Coronary artery (tissue), 2 donors: ENCODE measurements around the gene ADD3.

ENCODE experiments used
- DNase-seq: peaks from one replicate; pipeline ENCODE4 v3.0.0-alpha.2; 2017; ENCODE audit warnings: low spot score
- H3K27ac ChIP-seq, 2 donors: fragments of 200-600 bp; sonication (generic); one replicate each; pipeline ENCODE4 v1.5.1; 2016 to 2019
- H3K4me3 ChIP-seq: fragments of 200-600 bp; sonication (generic); 2 replicates; pipeline ENCODE4 v1.5.1; 2016; ENCODE audit warnings: mild to moderate bottlenecking, moderate library complexity
- TF ChIP-seq, protein P1 (sequence below): fragments of 200-600 bp; sonication (generic); IDR thresholded peaks from one replicate; pipeline ENCODE4 v1.5.1; 2019; ENCODE audit warnings: antibody characterized with exemption

The ADD3 gene

DNA sequence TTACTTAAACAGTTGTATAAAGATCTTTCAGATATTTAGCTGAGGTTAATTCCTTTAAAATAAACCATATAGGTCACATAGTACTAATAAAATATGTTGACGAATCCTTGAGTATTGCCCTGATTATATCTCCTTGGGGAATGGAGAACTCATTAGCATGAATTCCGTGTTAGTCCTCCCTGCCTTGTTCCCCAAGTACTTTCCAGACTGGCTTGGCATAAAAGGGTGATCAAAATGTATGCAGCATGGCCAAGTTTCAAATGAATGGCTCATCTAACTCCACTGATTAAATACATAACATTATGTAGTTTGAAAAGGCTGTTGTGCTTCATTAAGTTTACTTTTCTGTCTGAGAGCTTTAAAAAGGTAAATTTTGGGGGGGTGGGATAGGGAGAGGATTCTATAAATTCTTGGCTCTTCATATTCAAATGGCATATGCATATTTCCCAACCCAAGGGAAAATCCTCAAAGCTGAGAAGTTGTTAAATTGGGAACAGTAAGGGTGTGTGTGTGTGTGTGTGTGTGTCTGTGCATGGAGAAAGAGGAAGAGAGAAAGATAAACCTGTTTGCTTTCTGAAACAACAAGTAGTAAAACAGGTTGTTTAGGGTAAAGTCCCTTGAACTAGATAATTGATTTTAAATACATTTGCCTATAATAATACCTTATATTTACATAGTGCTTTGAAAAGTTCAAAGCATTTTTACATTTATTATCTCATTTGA lies 4.8 kb upstream of the ADD3 start:
- TF ChIP-seq, protein P1, sequence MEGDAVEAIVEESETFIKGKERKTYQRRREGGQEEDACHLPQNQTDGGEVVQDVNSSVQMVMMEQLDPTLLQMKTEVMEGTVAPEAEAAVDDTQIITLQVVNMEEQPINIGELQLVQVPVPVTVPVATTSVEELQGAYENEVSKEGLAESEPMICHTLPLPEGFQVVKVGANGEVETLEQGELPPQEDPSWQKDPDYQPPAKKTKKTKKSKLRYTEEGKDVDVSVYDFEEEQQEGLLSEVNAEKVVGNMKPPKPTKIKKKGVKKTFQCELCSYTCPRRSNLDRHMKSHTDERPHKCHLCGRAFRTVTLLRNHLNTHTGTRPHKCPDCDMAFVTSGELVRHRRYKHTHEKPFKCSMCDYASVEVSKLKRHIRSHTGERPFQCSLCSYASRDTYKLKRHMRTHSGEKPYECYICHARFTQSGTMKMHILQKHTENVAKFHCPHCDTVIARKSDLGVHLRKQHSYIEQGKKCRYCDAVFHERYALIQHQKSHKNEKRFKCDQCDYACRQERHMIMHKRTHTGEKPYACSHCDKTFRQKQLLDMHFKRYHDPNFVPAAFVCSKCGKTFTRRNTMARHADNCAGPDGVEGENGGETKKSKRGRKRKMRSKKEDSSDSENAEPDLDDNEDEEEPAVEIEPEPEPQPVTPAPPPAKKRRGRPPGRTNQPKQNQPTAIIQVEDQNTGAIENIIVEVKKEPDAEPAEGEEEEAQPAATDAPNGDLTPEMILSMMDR: no peak
- no peak for DNase-seq
- H3K27ac ChIP-seq: no peak overlapping the region
- no peak overlapping the region for H3K4me3 ChIP-seq

DNA sequence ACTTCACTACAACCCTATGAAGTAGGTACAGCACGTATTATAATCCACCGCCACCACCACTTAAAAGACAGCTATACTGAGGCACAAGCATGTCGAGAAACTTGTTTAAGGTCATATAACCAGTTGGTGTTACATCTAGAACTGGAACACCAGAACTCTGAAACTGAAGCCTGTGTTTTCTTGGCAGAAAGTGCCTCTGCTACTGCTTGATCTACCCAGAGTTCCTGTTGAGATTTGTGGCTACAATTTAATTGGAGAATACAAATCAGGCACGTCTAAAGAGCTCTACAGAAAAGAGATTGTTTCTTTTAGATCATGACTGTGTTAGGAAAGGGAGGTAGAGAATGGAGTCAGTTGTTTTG lies 4.3 kb upstream of the ADD3 start:
- H3K27ac ChIP-seq: no peak overlapping the region
- no peak for DNase-seq
- H3K4me3 ChIP-seq: no peak overlapping the region
- TF ChIP-seq, protein P1: no peak

DNA sequence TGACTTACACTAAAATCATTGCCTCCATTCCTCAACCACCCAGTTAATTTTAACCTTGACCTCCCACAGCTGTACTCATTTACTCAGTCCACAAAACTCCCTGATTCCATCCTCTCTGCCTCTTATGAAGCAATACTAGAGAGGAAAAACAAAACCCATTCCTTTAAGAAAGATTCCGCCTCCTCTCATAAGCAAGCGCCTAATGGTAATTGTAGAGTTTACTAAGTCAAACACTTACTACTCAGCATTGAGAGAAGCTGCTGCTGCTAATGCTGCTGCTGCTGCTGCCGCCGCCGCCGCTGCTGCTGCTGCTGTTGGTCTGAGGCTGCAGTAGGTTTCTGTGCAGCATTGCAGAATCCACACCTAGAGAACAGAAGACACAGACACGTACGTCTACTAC lies 2.1 kb upstream of the ADD3 start:
- peak overlapping the region in 1 of 2 donors; percentile 95 for H3K27ac ChIP-seq
- no peak for DNase-seq
- H3K4me3 ChIP-seq: peak overlapping the region; percentile 93

DNA sequence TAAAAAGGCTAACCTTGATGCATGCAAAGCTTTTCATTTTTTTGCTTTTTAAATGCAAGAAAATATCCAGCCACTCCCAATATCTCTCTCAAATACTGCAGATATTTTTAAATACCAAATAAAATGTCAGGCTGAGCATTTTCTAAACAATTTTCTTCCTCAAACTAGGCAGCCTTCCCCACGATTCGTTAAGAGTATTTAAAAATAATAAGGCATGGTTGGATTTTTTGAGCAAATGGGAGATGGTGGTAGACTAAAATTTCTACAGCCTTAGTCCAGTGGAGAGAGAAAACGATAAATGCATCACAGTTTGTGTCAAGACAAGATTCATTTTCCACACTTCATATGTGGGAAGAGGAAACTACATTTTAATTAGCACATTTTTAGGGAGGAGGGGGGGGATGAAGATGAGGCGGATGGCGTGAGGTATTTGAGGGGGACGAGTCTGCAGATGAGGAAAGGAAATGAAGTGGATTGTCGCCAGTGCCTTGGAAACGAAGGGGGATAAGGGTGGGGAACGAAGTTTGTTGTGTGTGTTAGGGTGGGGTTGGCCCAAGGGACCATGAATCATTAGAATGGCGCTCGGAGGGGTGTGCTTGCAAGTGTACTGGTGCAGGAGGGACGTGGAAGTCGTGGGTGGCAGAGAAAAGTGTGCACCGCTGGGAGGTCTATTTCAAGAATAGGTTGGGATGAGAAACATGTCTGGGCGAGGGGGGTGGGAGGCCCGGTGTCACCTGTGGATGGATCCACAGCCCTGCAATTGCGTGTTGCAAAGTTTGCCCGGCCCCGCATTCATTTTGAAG lies 1.2 kb upstream of the ADD3 start:
- H3K27ac ChIP-seq: peak overlapping the region; percentile 95 to 98
- H3K4me3 ChIP-seq: peak overlapping the region; percentile 93
- DNase-seq: peak; percentile 84
- TF ChIP-seq, protein P1: no peak

More for the DNA sequence above, 2.1 kb upstream of the ADD3 start:
- TF ChIP-seq, protein P1: no peak

DNA sequence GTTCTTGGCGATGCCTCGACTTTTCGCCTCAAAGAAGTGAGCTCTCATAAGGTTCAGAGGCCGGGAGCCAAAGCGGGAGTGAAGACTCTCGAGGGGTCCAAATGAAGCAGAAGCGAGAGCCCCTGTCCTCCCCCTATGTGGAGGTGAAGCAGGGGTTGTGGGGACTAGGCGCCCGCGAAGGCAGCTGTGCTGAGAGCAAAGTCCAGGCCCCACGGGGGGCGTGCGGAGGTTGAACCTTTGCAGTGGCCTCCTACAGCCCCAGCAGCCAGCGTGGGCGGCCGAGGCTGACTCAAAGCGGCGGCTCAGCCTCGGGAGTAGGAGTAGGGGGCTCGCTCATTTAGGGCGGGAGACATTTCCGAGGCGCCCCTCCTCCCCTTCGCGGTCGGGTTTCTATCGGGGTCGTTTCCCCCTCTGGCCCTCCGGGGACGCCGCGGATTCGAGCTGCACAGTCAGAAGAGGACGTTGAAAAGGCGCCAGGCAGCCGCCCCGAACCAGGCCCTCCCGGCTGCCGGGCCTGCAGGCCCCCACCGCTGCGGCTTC lies 553 bp upstream of the ADD3 start:
- Histone ChIP-seq H3K27ac (peak overlapping the region; percentile 95 to 98), H3K4me3 (peak overlapping the region; percentile 93)
- TF ChIP-seq, protein P1: no peak
- DNase-seq: no peak

DNA sequence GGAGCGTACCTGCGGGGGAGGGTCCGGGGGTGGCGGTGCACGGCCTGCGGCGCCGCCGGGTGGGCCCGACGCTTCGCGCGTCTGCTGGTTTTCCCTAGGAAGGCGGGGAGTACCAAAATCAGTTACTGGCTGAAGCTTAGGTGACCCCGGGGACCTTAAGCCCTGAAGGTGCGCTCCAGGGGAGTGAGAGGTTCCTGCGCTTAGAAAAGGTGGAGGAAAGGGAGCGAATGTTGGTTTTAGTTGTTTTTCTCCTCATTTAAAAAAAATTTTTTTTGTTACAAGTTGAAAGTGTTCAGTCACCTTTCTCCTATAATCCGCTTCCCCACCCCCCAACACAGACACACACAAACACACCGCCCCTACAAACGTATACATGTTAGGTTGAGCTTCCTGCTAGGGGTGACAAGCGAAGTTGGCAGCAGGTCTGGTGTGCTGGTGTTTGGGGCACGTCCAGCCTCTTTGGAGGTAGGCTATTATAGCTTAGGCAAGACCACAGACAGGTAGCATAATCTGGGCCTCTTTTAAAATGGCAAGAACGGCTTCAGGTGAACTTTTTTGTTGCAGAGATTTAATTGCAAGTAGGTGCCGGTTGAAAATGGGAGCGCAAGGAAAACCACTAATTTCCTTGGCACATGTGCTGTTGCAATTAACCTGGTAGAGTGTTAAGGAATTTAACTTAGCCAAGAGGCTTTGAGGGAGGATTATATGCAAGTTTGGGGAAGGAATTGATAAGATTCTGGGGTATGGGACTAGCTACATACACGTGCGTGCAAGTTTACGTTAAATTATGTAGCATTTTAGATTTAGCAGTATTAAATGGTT lies 945 bp downstream of the ADD3 start:
- Histone ChIP-seq H3K27ac (peak overlapping the region; percentile 95 to 98), H3K4me3 (peak overlapping the region; percentile 93)
- peak; percentile 72 for DNase-seq
- TF ChIP-seq, protein P1: no peak
